Esophagus squamous epithelium (tissue), 5 donors: ENCODE results near the gene CMTR2. TPM values are rescaled to one million over a fixed set of nuclear protein-coding genes. Genes with fewer than 3 reads are reported as not detected.

Experiments used
- DNase-seq: peaks from one replicate; lab custom pipeline; 2025; lab: John Stamatoyannopoulos, UW
- H3K27ac ChIP-seq, 4 donors: fragments of 200-600 bp; sonication (generic); one replicate each; pipeline ENCODE4 v1.5.1; 2016 to 2019; ENCODE audit warnings: mild to moderate bottlenecking in 1 of 4
- H3K27me3 ChIP-seq, 4 donors: fragments of 200-600 bp; sonication (generic); 1 replicate in 3 of 4; 2 replicates in 1 of 4; pipeline versions ENCODE4 v1.5.1 to v1.6.0; 2017 to 2021; ENCODE audit warnings: antibody characterized with exemption in 1 of 4
- H3K36me3 ChIP-seq, 3 donors: fragments of 200-600 bp; sonication (generic); one replicate each; pipeline ENCODE4 v1.5.1; 2016 to 2019
- H3K4me1 ChIP-seq, 3 donors: fragments of 200-600 bp; sonication (generic); one replicate each; pipeline ENCODE4 v1.5.1; 2017 to 2019
- H3K4me3 ChIP-seq, 4 donors: fragments of 200-600 bp; sonication (generic); 1 replicate in 3 of 4; 2 replicates in 1 of 4; pipeline ENCODE4 v1.5.1; 2016 to 2019; ENCODE audit warnings: mild to moderate bottlenecking in 2 of 4, moderate library complexity in 1 of 4
- H3K9me3 ChIP-seq, 3 donors: fragments of 200-600 bp; sonication (generic); one replicate each; pipeline ENCODE4 v1.5.1; 2016 to 2019
- POLR2A ChIP-seq, 4 donors: fragments of 450-650 bp; IDR thresholded peaks; one replicate each; pipeline ENCODE4 v1.6.1; 2017; ENCODE audit warnings: antibody characterized with exemption in 4 of 4, mild to moderate bottlenecking in 4 of 4, moderate library complexity in 3 of 4
- WGBS, 2 donors: methylation state at CpG; one replicate each; pipeline ENCODE4 v1.1.5; 2018; 5-methylcytosine and 5-hydroxymethylcytosine counted together
- intact Hi-C: fragments of 100-400 bp; cut with DNase I; formaldehyde crosslinking; loops from one replicate; pipeline ENCODE4 v1.15.0; 2022
- total RNA-seq, 4 donors: library from RNA; depleted of rRNA; stranded (reverse); fragments of >200 nt; gene quantifications; one replicate each; pipeline ENCODE4 v1.1.0, GENCODE V29; 2016
- TF ChIP-seq, protein P1 (sequence below), 6 experiments: fragments of 450-650 bp in 4 of 6; fragments of 200-600 bp in 2 of 6; sonication (generic) in 2 of 6; IDR thresholded peaks; one replicate each; pipeline ENCODE4 v1.5.1; 2016 to 2019; ENCODE audit warnings: antibody characterized with exemption in 6 of 6, mild to moderate bottlenecking in 4 of 6, moderate library complexity in 4 of 6
- donor health status: DM: yes; HTN: yes; CAD: no.

The CMTR2 gene, protein sequence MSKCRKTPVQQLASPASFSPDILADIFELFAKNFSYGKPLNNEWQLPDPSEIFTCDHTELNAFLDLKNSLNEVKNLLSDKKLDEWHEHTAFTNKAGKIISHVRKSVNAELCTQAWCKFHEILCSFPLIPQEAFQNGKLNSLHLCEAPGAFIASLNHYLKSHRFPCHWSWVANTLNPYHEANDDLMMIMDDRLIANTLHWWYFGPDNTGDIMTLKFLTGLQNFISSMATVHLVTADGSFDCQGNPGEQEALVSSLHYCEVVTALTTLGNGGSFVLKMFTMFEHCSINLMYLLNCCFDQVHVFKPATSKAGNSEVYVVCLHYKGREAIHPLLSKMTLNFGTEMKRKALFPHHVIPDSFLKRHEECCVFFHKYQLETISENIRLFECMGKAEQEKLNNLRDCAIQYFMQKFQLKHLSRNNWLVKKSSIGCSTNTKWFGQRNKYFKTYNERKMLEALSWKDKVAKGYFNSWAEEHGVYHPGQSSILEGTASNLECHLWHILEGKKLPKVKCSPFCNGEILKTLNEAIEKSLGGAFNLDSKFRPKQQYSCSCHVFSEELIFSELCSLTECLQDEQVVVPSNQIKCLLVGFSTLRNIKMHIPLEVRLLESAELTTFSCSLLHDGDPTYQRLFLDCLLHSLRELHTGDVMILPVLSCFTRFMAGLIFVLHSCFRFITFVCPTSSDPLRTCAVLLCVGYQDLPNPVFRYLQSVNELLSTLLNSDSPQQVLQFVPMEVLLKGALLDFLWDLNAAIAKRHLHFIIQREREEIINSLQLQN
- total RNA-seq, result 10 to 100 TPM; 18.1 to 39.4 (median 29.3) TPM

DNA sequence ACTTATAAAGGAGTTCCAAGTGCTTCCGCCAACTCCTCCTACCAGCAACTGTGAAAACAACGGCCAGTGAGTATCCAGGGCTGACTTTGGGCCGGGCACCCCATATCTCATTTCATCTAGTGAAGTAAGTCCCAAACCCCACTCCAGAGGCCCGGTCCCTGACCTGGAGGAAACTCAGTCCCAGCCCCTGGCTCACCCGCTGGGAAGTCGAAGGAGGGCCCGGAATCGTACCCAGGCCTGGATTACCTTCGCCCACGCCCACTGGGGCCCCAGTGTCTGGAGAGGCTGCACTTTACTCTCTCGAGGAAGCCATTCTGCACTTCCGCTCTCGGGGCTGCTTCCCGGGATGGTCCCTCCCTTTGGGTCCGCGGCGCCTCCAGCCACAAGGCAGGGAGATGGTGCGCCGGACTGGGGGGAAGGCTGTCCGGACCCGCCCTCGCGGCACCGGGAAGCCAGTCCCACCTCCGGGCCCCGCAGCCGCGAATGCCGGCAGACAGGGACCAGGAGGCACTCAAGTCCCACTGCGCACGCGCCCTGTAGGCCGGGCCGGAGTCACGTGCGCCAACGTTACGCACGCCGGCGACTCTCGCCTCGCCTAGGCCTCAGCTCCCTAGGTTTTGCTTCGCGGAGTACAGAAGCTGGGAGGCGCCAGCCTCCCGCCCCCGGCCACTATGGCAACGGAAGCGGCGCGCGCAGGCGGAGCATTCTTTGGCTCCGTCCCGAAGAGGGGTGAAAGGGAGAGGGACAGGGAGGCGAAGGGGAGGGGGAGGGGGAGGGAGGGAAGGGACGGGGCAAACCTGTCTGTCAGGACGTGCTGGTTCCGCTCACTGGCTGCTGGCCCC lies at the start of gene CMTR2:
Gene CMTR2, minus strand, starts transcription at position 513 of the 842 bp plus-strand sequence. CDS start 3,482 bp downstream, outside the sequence.
- 0 to 1% methylated on average over 6 to 7 of the region's 60 CpGs for WGBS, 2 donors
- peak in 3 of 4 donors; percentile 77 to 86 (median 81) for TF ChIP-seq POLR2A (IDR thresholded peaks at IDR 0.05)
- TF ChIP-seq, protein P1, sequence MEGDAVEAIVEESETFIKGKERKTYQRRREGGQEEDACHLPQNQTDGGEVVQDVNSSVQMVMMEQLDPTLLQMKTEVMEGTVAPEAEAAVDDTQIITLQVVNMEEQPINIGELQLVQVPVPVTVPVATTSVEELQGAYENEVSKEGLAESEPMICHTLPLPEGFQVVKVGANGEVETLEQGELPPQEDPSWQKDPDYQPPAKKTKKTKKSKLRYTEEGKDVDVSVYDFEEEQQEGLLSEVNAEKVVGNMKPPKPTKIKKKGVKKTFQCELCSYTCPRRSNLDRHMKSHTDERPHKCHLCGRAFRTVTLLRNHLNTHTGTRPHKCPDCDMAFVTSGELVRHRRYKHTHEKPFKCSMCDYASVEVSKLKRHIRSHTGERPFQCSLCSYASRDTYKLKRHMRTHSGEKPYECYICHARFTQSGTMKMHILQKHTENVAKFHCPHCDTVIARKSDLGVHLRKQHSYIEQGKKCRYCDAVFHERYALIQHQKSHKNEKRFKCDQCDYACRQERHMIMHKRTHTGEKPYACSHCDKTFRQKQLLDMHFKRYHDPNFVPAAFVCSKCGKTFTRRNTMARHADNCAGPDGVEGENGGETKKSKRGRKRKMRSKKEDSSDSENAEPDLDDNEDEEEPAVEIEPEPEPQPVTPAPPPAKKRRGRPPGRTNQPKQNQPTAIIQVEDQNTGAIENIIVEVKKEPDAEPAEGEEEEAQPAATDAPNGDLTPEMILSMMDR (IDR thresholded peaks at IDR 0.05), result peak in 2 of 6 experiments; percentile 17 to 32

DNA sequence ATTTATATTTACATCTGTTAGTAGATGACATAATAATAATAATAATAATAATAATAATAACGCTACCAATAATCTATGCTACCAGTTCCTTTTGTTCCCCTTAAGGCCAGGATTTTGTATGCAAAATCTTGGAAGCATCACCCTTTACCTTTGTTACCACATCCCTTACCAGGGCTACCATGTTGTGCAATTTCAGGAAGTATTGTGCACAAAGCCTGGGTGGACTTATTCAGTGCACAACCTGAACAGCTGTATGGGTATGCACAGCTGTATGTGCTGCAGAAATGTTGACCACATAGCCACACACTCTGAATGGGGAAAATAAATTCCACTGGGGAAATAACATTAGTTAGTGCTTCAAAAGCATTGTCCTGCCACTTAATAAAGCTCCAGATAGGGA lies 49.4 kb upstream of the CMTR2 start:
- Histone ChIP-seq H3K27ac (no peak overlapping the region), H3K4me1 (peaks cover 0 to 14% (median 0%) of the 10 kb centered on the region in 3 donors), H3K27me3 (peaks cover 0 to 22% (median 0%) of the 10 kb centered on the region in 4 donors), H3K4me3 (no peak overlapping the region), H3K36me3 (no peaks in the 10 kb centered on the region), H3K9me3 (no peaks in the 10 kb centered on the region)
- TF ChIP-seq POLR2A (IDR thresholded peaks at IDR 0.05), result no peak
- TF ChIP-seq, protein P1 (IDR thresholded peaks at IDR 0.05), result no peak
- intact Hi-C loops, result no loop called here
- 68 to 69% methylated on average over 1 of the region's 1 CpG for WGBS, 2 donors
- DNase-seq, result no peak

More for the DNA sequence above, at the start of gene CMTR2:
- Histone ChIP-seq H3K4me1 (peaks cover 8 to 28% (median 13%) of the 10 kb centered on the region in 3 donors), H3K27me3 (peaks cover 0 to 20% (median 0%) of the 10 kb centered on the region in 4 donors), H3K36me3 (peaks cover 0 to 35% (median 9%) of the 10 kb centered on the region in 3 donors), H3K9me3 (no peaks in the 10 kb centered on the region), H3K27ac (peak within 1 kb of the TSS; percentile 94 to 97 (median 96)), H3K4me3 (peak within 1 kb of the TSS; percentile 57 to 94 (median 78))
- DNase-seq, result peak; percentile 62
- intact Hi-C loops, result no loop called here

DNA sequence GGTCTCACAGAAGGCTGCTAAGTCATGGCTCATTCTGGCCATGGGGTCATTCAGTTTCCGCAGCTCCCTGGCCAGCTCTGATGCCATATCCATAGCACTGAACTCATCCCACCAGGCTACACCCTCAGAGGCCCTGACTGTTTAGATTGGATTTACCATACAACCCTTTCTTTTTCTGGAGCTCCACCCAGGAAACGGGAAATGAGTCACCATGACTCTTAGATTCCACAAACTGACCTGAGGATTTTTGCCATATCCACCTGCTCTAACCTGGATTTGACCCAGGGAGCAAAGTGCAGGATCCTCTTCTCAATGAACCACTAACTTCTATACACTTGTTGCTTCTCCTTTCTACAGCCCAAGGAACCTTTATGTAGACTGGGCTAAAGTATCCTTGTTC lies 49.0 kb upstream of the CMTR2 start:
- intact Hi-C loops, result no loop called here
- Histone ChIP-seq H3K27ac (peak overlapping the region in 1 of 4 donors; percentile 37), H3K9me3 (no peaks in the 10 kb centered on the region), H3K36me3 (no peaks in the 10 kb centered on the region), H3K4me1 (peaks cover 0 to 14% (median 0%) of the 10 kb centered on the region in 3 donors), H3K4me3 (no peak overlapping the region), H3K27me3 (peaks cover 0 to 22% (median 0%) of the 10 kb centered on the region in 4 donors)
- no peak for DNase-seq
- 33 to 48% methylated on average over 2 of the region's 2 CpGs for WGBS, 2 donors
- TF ChIP-seq, protein P1 (IDR thresholded peaks at IDR 0.05), result no peak
- TF ChIP-seq POLR2A (IDR thresholded peaks at IDR 0.05), result no peak

DNA sequence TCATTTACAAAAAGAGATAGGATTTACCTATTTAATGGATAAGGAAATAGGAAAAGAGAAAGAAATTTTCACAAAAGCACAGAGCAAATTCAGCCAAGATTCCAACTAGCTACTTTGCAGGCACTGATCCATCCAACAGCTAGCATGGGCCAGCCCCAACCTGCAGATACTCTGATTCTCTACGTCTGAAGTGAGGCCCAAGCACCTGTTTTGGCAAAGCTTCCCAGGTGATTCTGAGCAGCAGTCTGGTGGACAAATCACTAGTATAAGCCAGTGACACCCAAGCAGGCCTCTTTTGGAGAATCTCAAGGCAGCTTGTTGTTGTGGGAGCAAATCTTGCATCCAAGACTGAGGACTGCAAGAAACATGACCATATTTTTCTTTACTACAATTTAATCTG lies 48.4 kb upstream of the CMTR2 start:
- peaks cover 0 to 22% (median 0%) of the 10 kb centered on the region in 4 donors for H3K27me3 ChIP-seq
- WGBS, 2 donors, result 14 to 50% methylated on average over 1 of the region's 1 CpG
- intact Hi-C loops, result no loop called here
- H3K4me3 ChIP-seq, result no peak overlapping the region
- H3K27ac ChIP-seq, result peak overlapping the region in 1 of 4 donors; percentile 37
- DNase-seq, result no peak
- TF ChIP-seq POLR2A (IDR thresholded peaks at IDR 0.05), result no peak
- TF ChIP-seq, protein P1 (IDR thresholded peaks at IDR 0.05), result no peak
- H3K9me3 ChIP-seq, result no peaks in the 10 kb centered on the region
- no peaks in the 10 kb centered on the region for H3K36me3 ChIP-seq
- H3K4me1 ChIP-seq, result peaks cover 0 to 14% (median 0%) of the 10 kb centered on the region in 3 donors
